A549 (cell line): ENCODE data around the gene ZNF467. TPM values are rescaled to one million over a fixed set of nuclear protein-coding genes. Genes with fewer than 3 reads are reported as not detected.

ENCODE experiments used
- ATAC-seq, 2 experiments: fragments of 200-7000 bp in 1 of 2; fragments of >200 bp in 1 of 2; cut with Nextera tagmentation in 1 of 2; cut with Tn5 transposase in 1 of 2; 3 replicates each; pipeline versions ENCODE4 v1.8.0 to v1.9.1; 2018 to 2020; ENCODE audit warnings: mild to moderate bottlenecking in 1 of 2, moderate library complexity in 1 of 2
- CTCF ChIA-PET: fragments of 300-600 bp; sonication (Branson Sonifier 250); formaldehyde crosslinking; extraction: SDS; loops from one replicate; lab custom pipeline; 2021; ENCODE audit warnings: antibody characterized with exemption, inconsistent platforms; lab: Yijun Ruan, JAX
- POLR2A ChIA-PET: fragments of 350-600 bp; formaldehyde crosslinking; extraction: SDS; loops from one replicate; lab custom pipeline; 2021; ENCODE audit warnings: antibody characterized with exemption, inconsistent platforms; lab: Yijun Ruan, JAX
- DNase-seq, 2 experiments: peaks; one replicate each; pipeline versions ENCODE4 v3.0.0 to v3.0.0-alpha.2; 2011 to 2016; ENCODE audit warnings: low read depth in 1 of 2, low spot score in 1 of 2
- FAIRE-seq: peaks from 2 replicates; lab custom pipeline; 2011; peaks lifted over from hg19 to GRCh38; lab: Jason Lieb, UNC
- H3K27ac ChIP-seq, 2 experiments: fragments of >200 bp; sonication (Bioruptor Twin); formaldehyde crosslinking; 3 replicates each; pipeline ENCODE4 v1.5.1; 2016 to 2017
- H3K4me1 ChIP-seq: fragments of >200 bp; sonication (Bioruptor Twin); formaldehyde crosslinking; 3 replicates; pipeline ENCODE4 v1.6.1; 2016
- H3K4me2 ChIP-seq: fragments of >200 bp; sonication (Bioruptor Twin); formaldehyde crosslinking; 3 replicates; pipeline ENCODE4 v1.6.1; 2016
- H3K4me3 ChIP-seq: fragments of >200 bp; sonication (Bioruptor Twin); formaldehyde crosslinking; 3 replicates; pipeline ENCODE4 v1.5.1; 2016
- H3K9me3 ChIP-seq: fragments of >200 bp; sonication (Bioruptor Twin); formaldehyde crosslinking; 3 replicates; pipeline ENCODE4 v1.6.1; 2016
- BCL3 ChIP-seq: fragments of >200 bp; sonication (Bioruptor Twin); formaldehyde crosslinking; IDR thresholded peaks from 3 replicates; pipeline ENCODE4 v1.6.1; 2016
- CBX2 ChIP-seq: fragments of 200-600 bp; sonication (generic); IDR thresholded peaks from 2 replicates; pipeline ENCODE4 v1.6.1; 2016; ENCODE audit warnings: low read depth, mild to moderate bottlenecking, borderline replicate concordance
- CTCF ChIP-seq: fragments of >200 bp; sonication (Bioruptor Twin); formaldehyde crosslinking; IDR thresholded peaks from 3 replicates; pipeline ENCODE4 v1.5.1; 2016
- EHMT2 ChIP-seq: fragments of 200-600 bp; sonication (generic); IDR thresholded peaks from 2 replicates; pipeline ENCODE4 v1.6.1; 2016; ENCODE audit warnings: antibody characterized with exemption, low read depth, mild to moderate bottlenecking, moderate library complexity
- FOSB ChIP-seq: fragments of 250-450 bp; sonication (Bioruptor Pico); IDR thresholded peaks from 2 replicates; pipeline ENCODE4 v1.5.0; 2020; ENCODE audit warnings: mild to moderate bottlenecking, moderate library complexity
- FOSL2 ChIP-seq, 2 experiments: fragments of 450-650 bp in 1 of 2; fragments of >200 bp in 1 of 2; sonication (Bioruptor Twin) in 1 of 2; formaldehyde crosslinking; IDR thresholded peaks; 2 replicates each; pipeline versions ENCODE4 v1.5.0 to v1.6.1; 2016 to 2020; ENCODE audit warnings: mild to moderate bottlenecking in 1 of 2, moderate library complexity in 1 of 2
- FOXS1 ChIP-seq: fragments of 250-450 bp; sonication (Bioruptor Pico); IDR thresholded peaks from 2 replicates; pipeline ENCODE4 v1.5.0; 2020; ENCODE audit warnings: mild to moderate bottlenecking, moderate library complexity
- GATA3 ChIP-seq: IDR thresholded peaks from 2 replicates; pipeline ENCODE4 v1.6.1; 2012; ENCODE audit warnings: borderline replicate concordance
- HES2 ChIP-seq: fragments of >200 bp; sonication (Bioruptor Twin); formaldehyde crosslinking; IDR thresholded peaks from 2 replicates; pipeline ENCODE4 v1.6.1; 2016
- HEYL ChIP-seq: fragments of 250-450 bp; sonication (Bioruptor Pico); IDR thresholded peaks from 2 replicates; pipeline ENCODE4 v1.8.0; 2021; ENCODE audit warnings: mild to moderate bottlenecking, moderate library complexity
- HOXA7 ChIP-seq: fragments of 250-450 bp; sonication (Bioruptor Pico); IDR thresholded peaks from 2 replicates; pipeline ENCODE4 v1.5.0; 2020; ENCODE audit warnings: mild to moderate bottlenecking, moderate library complexity
- HOXB5 ChIP-seq: fragments of 250-450 bp; sonication (Bioruptor Pico); IDR thresholded peaks from 2 replicates; pipeline ENCODE4 v1.5.0; 2020; ENCODE audit warnings: mild to moderate bottlenecking, moderate library complexity
- JUNB ChIP-seq: fragments of >200 bp; sonication (Bioruptor Twin); formaldehyde crosslinking; IDR thresholded peaks from 2 replicates; pipeline ENCODE4 v1.6.1; 2016
- KDM1A ChIP-seq: fragments of 200-600 bp; sonication (generic); IDR thresholded peaks from 2 replicates; pipeline ENCODE4 v1.6.1; 2016; ENCODE audit warnings: low read depth, mild to moderate bottlenecking
- KDM5A ChIP-seq: fragments of 200-600 bp; sonication (generic); IDR thresholded peaks from 2 replicates; pipeline ENCODE4 v1.6.1; 2016; ENCODE audit warnings: antibody characterized with exemption, mild to moderate bottlenecking
- MAFK ChIP-seq: fragments of 450-650 bp; IDR thresholded peaks from 2 replicates; pipeline ENCODE4 v1.6.1; 2014; ENCODE audit not compliant: partially characterized antibody
- MAX ChIP-seq: IDR thresholded peaks from 2 replicates; pipeline ENCODE4 v1.6.1; 2012
- MAZ ChIP-seq: fragments of 150-350 bp; IDR thresholded peaks from 2 replicates; pipeline ENCODE4 v1.6.1; 2014; ENCODE audit warnings: antibody characterized with exemption, low read depth, low read length, borderline replicate concordance
- NPAS2 ChIP-seq: fragments of 250-450 bp; sonication (Bioruptor Pico); IDR thresholded peaks from 2 replicates; pipeline ENCODE4 v1.8.0; 2022; ENCODE audit warnings: mild to moderate bottlenecking, moderate library complexity, borderline replicate concordance
- PBX3 ChIP-seq: IDR thresholded peaks from 2 replicates; pipeline ENCODE4 v1.6.1; 2012
- PHF8 ChIP-seq: fragments of 200-600 bp; sonication (generic); IDR thresholded peaks from 2 replicates; pipeline ENCODE4 v1.6.1; 2016; ENCODE audit warnings: low read depth, mild to moderate bottlenecking, antibody characterized with exemption, moderate library complexity, borderline replicate concordance
- POLR2A ChIP-seq: IDR thresholded peaks from 2 replicates; pipeline ENCODE4 v1.6.1; 2012; ENCODE audit warnings: mild to moderate bottlenecking, low read length
- RAD21 ChIP-seq, 2 experiments: fragments of >200 bp in 1 of 2; sonication (Bioruptor Twin) in 1 of 2; formaldehyde crosslinking in 1 of 2; IDR thresholded peaks in 1 of 2; conservative IDR thresholded peaks in 1 of 2; 2 replicates in 1 of 2; 3 replicates in 1 of 2; pipeline ENCODE4 v1.6.1; 2012 to 2018; ENCODE audit warnings: inconsistent platforms in 1 of 2
- RARB ChIP-seq: fragments of 250-450 bp; sonication (Bioruptor Pico); IDR thresholded peaks from 2 replicates; pipeline ENCODE4 v1.8.0; 2021; ENCODE audit warnings: mild to moderate bottlenecking, moderate library complexity
- RCOR1 ChIP-seq: fragments of 150-350 bp; IDR thresholded peaks from 2 replicates; pipeline ENCODE4 v1.6.1; 2014; ENCODE audit warnings: antibody characterized with exemption, low read length, low read depth
- RNF2 ChIP-seq: fragments of 200-600 bp; sonication (generic); IDR thresholded peaks from 2 replicates; pipeline ENCODE4 v1.6.1; 2016; ENCODE audit warnings: low read depth, mild to moderate bottlenecking, antibody characterized with exemption, moderate library complexity, borderline replicate concordance
- SMC3 ChIP-seq: fragments of >200 bp; sonication (Bioruptor Twin); formaldehyde crosslinking; IDR thresholded peaks from 3 replicates; pipeline ENCODE4 v1.6.1; 2018; ENCODE audit warnings: inconsistent platforms
- SREBF2 ChIP-seq: fragments of 450-650 bp; IDR thresholded peaks from 2 replicates; pipeline ENCODE4 v1.6.1; 2014; ENCODE audit warnings: mild to moderate bottlenecking, moderate library complexity
- TFCP2L1 ChIP-seq: fragments of 250-450 bp; sonication (Bioruptor Pico); IDR thresholded peaks from 2 replicates; pipeline ENCODE4 v1.5.0; 2021; ENCODE audit warnings: mild to moderate bottlenecking
- TP53 ChIP-seq: fragments of 250-450 bp; sonication (Bioruptor Pico); IDR thresholded peaks from 2 replicates; pipeline ENCODE4 v1.5.0; 2021; ENCODE audit warnings: mild to moderate bottlenecking, moderate library complexity
- ZFP36 ChIP-seq: fragments of 450-650 bp; IDR thresholded peaks from 2 replicates; pipeline ENCODE4 v1.6.1; 2014; ENCODE audit warnings: borderline replicate concordance; ENCODE audit not compliant: partially characterized antibody
- ZNF302 ChIP-seq: fragments of 250-450 bp; sonication (Bioruptor Pico); IDR thresholded peaks from 2 replicates; pipeline ENCODE4 v1.9.0; 2021; ENCODE audit warnings: inconsistent platforms, mild to moderate bottlenecking, moderate library complexity
- WGBS: methylation state at CpG from one replicate; pipeline ENCODE4 v1.1.6; 2017; ENCODE audit errors: missing lambda C conversion rate; 5-methylcytosine and 5-hydroxymethylcytosine counted together
- polyA plus RNA-seq, 4 experiments: library from polyadenylated mRNA; depleted of rRNA in 3 of 4; stranded (reverse); fragments of >200 nt; fragmentation: RNase III in 1 of 4; extraction: RNeasy Plus Mini Kit Qiagen cat#74134 plus additional on column Dnase treatment in 1 of 4; gene quantifications; 2 replicates in 3 of 4; 3 replicates in 1 of 4; pipeline ENCODE4 v1.2.3, GENCODE V29; 2011 to 2017

ZNF467 gene
- polyA plus RNA-seq, 2 of the 4 experiments (the other 2 are of a cell fraction): 3.1 to 3.3 TPM

GRCh38 chr7:149797771-149798170 lies 24.4 kb upstream of the ZNF467 start:
- no peak for TF ChIP-seq EHMT2
- no peak for TF ChIP-seq HES2
- TF ChIP-seq MAFK: no peak
- no peak for TF ChIP-seq TP53
- TF ChIP-seq KDM1A: no peak
- TF ChIP-seq HOXB5 (CRISPR knock-in tag): no peak
- ATAC-seq: no peak
- Histone ChIP-seq H3K4me3 (no peak overlapping the region), H3K4me2 (no peak overlapping the region), H3K27ac (no peak overlapping the region), H3K4me1 (no peaks in the 10 kb centered on the region), H3K9me3 (no peaks in the 10 kb centered on the region)
- CTCF ChIA-PET: interaction anchor here (3.5 kb wide), 1 partner anchor 9 kb away, joined by 20 read pairs; no protein-coding TSS in a partner anchor
- no peak for FAIRE-seq
- no peak for DNase-seq
- POLR2A ChIA-PET: no interaction called here
- WGBS: 63% methylated on average over 7 of the region's 7 CpGs

GRCh38 chr7:149796287-149796860 lies 23.0 kb upstream of the ZNF467 start:
- H3K4me3 ChIP-seq: no peak overlapping the region
- ChIA-PET POLR2A (no interaction called here), CTCF (interaction anchor here (0.8 to 3.5 kb wide), 2 partner anchors 11 kb away, joined by 3 to 20 read pairs; no protein-coding TSS in a partner anchor)
- H3K9me3 ChIP-seq: no peaks in the 10 kb centered on the region
- ATAC-seq (no peak), FAIRE-seq (no peak), DNase-seq (no peak)
- no peaks in the 10 kb centered on the region for H3K4me1 ChIP-seq
- H3K27ac ChIP-seq: no peak overlapping the region
- WGBS: 73% methylated on average over 13 of the region's 19 CpGs
- H3K4me2 ChIP-seq: no peak overlapping the region
- TF ChIP-seq GATA3 (no peak), SMC3 (no peak), POLR2A (no peak), HOXA7 (CRISPR knock-in tag) (no peak), FOXS1 (CRISPR knock-in tag) (no peak), BCL3 (no peak), RNF2 (no peak), MAZ (no peak), FOSB (CRISPR knock-in tag) (no peak), HEYL (CRISPR knock-in tag) (no peak), HOXB5 (CRISPR knock-in tag) (no peak)

- WGBS: 74% methylated on average over 4 of the region's 10 CpGs
- Histone ChIP-seq H3K9me3 (no peaks in the 10 kb centered on the region), H3K4me2 (no peak overlapping the region), H3K4me1 (no peaks in the 10 kb centered on the region), H3K27ac (no peak overlapping the region), H3K4me3 (no peak overlapping the region)
- FAIRE-seq: no peak
- no peak for DNase-seq
- TF ChIP-seq SREBF2 (no peak), RARB (no peak), RAD21 (conservative IDR thresholded peaks at IDR 0.05 in 1 of 2, IDR thresholded peaks at IDR 0.05 in 1 of 2) (no peak), NPAS2 (no peak), FOSB (CRISPR knock-in tag) (no peak), RCOR1 (no peak), CTCF (no peak), FOSL2 (IDR thresholded peaks at IDR 0.05) (no peak), FOSL2 (CRISPR knock-in tag; IDR thresholded peaks at IDR 0.05) (no peak), JUNB (no peak), CBX2 (no peak), MAZ (no peak), PHF8 (no peak), KDM5A (no peak), ZFP36 (no peak), PBX3 (no peak), ZNF302 (CRISPR knock-in tag) (no peak), GATA3 (no peak), MAX (no peak), TFCP2L1 (no peak)
- ChIA-PET CTCF (interaction anchor here (1.4 to 1.9 kb wide), 2 partner anchors 12 to 40 kb away, joined by 4 to 8 read pairs; no protein-coding TSS in a partner anchor), POLR2A (no interaction called here)
- no peak for ATAC-seq
Measured at GRCh38 chr7:149795126-149795525, 21.7 kb upstream of the ZNF467 start.
